Stimulated activated CD8-positive, alpha-beta memory T cell treated with anti-CD3 and anti-CD28 coated beads, Interleukin-4, amount 100 ng/mL, for 24 hours (primary cell): ENCODE measurements around the gene TVP23A.
"Not testable (repeated sequence)": the region's sequence is repeated elsewhere in the genome, so short reads cannot be mapped to it uniquely, and the experiment has no call there.

Experiments
- DNase-seq: peaks from one replicate; pipeline ENCODE4 v3.0.0-alpha.2; 2020; ENCODE audit warnings: low read depth

The TVP23A gene

GRCh38 chr16:10835281-10835931, 16.8 kb upstream of the TVP23A start:
- DNase-seq, result no peak

GRCh38 chr16:10834766-10835165, 16.2 kb upstream of the TVP23A start:
- DNase-seq, result no peak

GRCh38 chr16:10834130-10834529, 15.5 kb upstream of the TVP23A start:
- no peak for DNase-seq

GRCh38 chr16:10833271-10833670, 14.7 kb upstream of the TVP23A start:
- DNase-seq, result no peak

GRCh38 chr16:10831894-10832886, 13.6 kb upstream of the TVP23A start:
- no peak for DNase-seq

GRCh38 chr16:10830240-10830639, 11.6 kb upstream of the TVP23A start:
- not testable (repeated sequence) for DNase-seq

GRCh38 chr16:10829390-10830098, 10.9 kb upstream of the TVP23A start:
- not testable (repeated sequence) for DNase-seq

- no peak for DNase-seq
Observed at GRCh38 chr16:10828851-10829366, 10.3 kb upstream of the TVP23A start.

- DNase-seq, result no peak
Observed at GRCh38 chr16:10827691-10828341, 9.2 kb upstream of the TVP23A start.

- DNase-seq, result no peak
Observed at GRCh38 chr16:10824111-10824893, 5.7 kb upstream of the TVP23A start.

- DNase-seq, result no peak
Observed at GRCh38 chr16:10822702-10823101, 4.1 kb upstream of the TVP23A start.

GRCh38 chr16:10820546-10820945, 2.0 kb upstream of the TVP23A start:
- DNase-seq, result no peak

GRCh38 chr16:10817514-10817913, 1.1 kb downstream of the TVP23A start:
- no peak for DNase-seq

GRCh38 chr16:10813099-10813455, 5.5 kb downstream of the TVP23A start:
- DNase-seq, result no peak

- no peak for DNase-seq
Observed at GRCh38 chr16:10812312-10813098, 6.1 kb downstream of the TVP23A start.

GRCh38 chr16:10809706-10810105, 8.9 kb downstream of the TVP23A start:
- DNase-seq, result no peak

GRCh38 chr16:10808850-10809249, 9.7 kb downstream of the TVP23A start:
- no peak for DNase-seq

- no peak for DNase-seq
Observed at GRCh38 chr16:10808218-10808617, 10.4 kb downstream of the TVP23A start.

GRCh38 chr16:10806698-10807097, 11.9 kb downstream of the TVP23A start:
- DNase-seq, result no peak

GRCh38 chr16:10805334-10805733, 13.3 kb downstream of the TVP23A start:
- no peak for DNase-seq
